ENCODE measurements around the gene EDAR.

DNA sequence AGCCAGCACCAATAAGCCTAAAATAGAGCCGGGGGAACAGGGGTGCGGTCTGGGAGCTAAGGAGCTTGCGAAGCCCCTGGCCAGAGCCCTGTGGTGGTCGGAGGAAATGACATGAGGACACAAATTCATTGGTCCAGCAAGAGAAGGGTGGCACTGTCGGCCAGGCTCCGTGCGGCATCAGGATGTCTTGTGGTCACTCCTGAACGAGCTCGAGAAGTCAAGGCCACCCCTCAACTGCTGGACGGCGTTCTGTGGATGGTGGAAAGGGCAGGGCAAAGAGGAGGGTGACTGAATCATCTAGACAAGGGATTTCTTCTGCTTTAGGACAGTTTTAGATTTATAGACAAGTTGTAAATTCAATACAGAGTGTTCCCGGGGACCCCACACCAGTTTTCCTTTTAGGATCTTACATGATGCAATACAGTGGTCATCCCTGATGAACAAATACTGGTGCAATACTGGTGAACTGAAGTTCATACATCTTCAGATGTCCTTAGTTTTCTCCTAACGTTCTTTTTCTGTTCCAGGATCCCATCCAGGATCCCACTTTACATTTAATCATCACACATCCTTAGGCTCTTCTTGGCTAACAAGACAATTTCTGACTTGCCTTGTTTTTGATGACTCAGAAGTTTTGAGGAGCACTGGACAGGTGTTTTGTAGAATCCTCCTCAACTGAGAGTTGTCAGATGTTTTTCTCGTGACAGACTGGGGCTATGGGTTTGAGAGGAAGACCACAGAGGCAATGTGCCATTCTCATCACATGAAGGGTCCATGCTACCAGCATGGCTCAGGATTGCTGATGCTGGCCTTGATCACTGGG lies 13.2 kb downstream of the EDAR start:
- TF ChIP-seq, protein P1, sequence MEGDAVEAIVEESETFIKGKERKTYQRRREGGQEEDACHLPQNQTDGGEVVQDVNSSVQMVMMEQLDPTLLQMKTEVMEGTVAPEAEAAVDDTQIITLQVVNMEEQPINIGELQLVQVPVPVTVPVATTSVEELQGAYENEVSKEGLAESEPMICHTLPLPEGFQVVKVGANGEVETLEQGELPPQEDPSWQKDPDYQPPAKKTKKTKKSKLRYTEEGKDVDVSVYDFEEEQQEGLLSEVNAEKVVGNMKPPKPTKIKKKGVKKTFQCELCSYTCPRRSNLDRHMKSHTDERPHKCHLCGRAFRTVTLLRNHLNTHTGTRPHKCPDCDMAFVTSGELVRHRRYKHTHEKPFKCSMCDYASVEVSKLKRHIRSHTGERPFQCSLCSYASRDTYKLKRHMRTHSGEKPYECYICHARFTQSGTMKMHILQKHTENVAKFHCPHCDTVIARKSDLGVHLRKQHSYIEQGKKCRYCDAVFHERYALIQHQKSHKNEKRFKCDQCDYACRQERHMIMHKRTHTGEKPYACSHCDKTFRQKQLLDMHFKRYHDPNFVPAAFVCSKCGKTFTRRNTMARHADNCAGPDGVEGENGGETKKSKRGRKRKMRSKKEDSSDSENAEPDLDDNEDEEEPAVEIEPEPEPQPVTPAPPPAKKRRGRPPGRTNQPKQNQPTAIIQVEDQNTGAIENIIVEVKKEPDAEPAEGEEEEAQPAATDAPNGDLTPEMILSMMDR (IDR thresholded peaks at IDR 0.05): no peak
- no peak for TF ChIP-seq JUND (IDR thresholded peaks at IDR 0.05)
- no peak for TF ChIP-seq POLR2AphosphoS5 (IDR thresholded peaks at IDR 0.05; ENCODE audit: low read depth, low read length)
- no peak for TF ChIP-seq GATA2 (CRISPR knock-in tag; IDR thresholded peaks at IDR 0.05)
- TF ChIP-seq TAF1 (IDR thresholded peaks at IDR 0.05; ENCODE audit: borderline replicate concordance, low read depth, low read length): no peak
- TF ChIP-seq, protein P2, sequence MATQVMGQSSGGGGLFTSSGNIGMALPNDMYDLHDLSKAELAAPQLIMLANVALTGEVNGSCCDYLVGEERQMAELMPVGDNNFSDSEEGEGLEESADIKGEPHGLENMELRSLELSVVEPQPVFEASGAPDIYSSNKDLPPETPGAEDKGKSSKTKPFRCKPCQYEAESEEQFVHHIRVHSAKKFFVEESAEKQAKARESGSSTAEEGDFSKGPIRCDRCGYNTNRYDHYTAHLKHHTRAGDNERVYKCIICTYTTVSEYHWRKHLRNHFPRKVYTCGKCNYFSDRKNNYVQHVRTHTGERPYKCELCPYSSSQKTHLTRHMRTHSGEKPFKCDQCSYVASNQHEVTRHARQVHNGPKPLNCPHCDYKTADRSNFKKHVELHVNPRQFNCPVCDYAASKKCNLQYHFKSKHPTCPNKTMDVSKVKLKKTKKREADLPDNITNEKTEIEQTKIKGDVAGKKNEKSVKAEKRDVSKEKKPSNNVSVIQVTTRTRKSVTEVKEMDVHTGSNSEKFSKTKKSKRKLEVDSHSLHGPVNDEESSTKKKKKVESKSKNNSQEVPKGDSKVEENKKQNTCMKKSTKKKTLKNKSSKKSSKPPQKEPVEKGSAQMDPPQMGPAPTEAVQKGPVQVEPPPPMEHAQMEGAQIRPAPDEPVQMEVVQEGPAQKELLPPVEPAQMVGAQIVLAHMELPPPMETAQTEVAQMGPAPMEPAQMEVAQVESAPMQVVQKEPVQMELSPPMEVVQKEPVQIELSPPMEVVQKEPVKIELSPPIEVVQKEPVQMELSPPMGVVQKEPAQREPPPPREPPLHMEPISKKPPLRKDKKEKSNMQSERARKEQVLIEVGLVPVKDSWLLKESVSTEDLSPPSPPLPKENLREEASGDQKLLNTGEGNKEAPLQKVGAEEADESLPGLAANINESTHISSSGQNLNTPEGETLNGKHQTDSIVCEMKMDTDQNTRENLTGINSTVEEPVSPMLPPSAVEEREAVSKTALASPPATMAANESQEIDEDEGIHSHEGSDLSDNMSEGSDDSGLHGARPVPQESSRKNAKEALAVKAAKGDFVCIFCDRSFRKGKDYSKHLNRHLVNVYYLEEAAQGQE (IDR thresholded peaks at IDR 0.05; ENCODE audit: low read depth, low read length): no peak
- TF ChIP-seq EP300 (IDR thresholded peaks at IDR 0.05; ENCODE audit: borderline replicate concordance in 1 of 2, low read depth in 1 of 2, low read length in 1 of 2): no peak
- TF ChIP-seq SMC3 (IDR thresholded peaks at IDR 0.05; ENCODE audit: low read depth, low read length): no peak
- no peak for TF ChIP-seq RAD21 (IDR thresholded peaks at IDR 0.05; ENCODE audit: low read length)
